Measurements from ENCODE around the gene WWP2. TPM values are rescaled to one million over a fixed set of nuclear protein-coding genes. Genes with fewer than 3 reads are reported as not detected.
A peak's percentile ranks its signal among the peaks of the same experiment; 100 is the strongest.
"Not testable (repeated sequence)": the region's sequence is repeated elsewhere in the genome, so short reads cannot be mapped to it uniquely, and the experiment has no call there.

WWP2 gene
- total and polyA plus RNA-seq, 2 experiments from 2014 or later: 19.9 to 23.1 TPM

DNA sequence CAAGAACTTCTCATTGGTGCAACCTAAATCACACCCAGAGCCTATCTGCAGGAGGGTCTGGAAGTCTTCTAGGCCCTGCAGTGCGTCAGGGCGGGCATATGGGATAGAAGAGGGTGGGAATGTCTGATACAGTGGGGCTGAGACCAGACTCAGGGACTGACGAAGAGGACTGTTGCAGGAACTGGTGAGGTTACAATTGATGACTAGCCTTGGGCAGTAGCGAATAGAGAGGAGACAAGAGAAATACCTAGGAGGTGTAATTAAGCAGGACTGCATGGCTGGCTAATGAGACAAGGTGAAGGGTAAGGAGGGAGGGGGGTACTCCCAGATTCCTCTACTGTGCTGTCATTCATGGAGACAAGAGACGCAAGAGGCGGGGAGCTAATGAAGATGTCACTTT lies 91.3 kb downstream of the WWP2 start:
- H3K27ac ChIP-seq: no peak overlapping the region
- no peak for DNase-seq (ENCODE audit: low spot score)
- no peaks in the 10 kb centered on the region for H3K9me2 ChIP-seq (replicated peaks; ENCODE audit: insufficient read depth)
- H3K36me3 ChIP-seq (replicated peaks; ENCODE audit: insufficient read depth, low read depth): no peaks in the 10 kb centered on the region
- no peaks in the 10 kb centered on the region for H3K27me3 ChIP-seq
- no peak overlapping the region for H2AFZ ChIP-seq
- 86% methylated on average over 6 of the region's 6 CpGs for WGBS (ENCODE audit: low lambda C conversion rate, missing lambda C conversion rate)
- no peaks in the 10 kb centered on the region for H3K4me1 ChIP-seq (ENCODE audit: insufficient read depth)
- no peak overlapping the region for H3K4me3 ChIP-seq
- no peaks in the 10 kb centered on the region for H4K20me1 ChIP-seq (ENCODE audit: insufficient read depth, poor library complexity, severe bottlenecking)
- no peak overlapping the region for H3K4me2 ChIP-seq
- no peaks in the 10 kb centered on the region for H3K9me3 ChIP-seq (ENCODE audit: low read depth)
- peaks cover 2% of the 10 kb centered on the region for H3K79me2 ChIP-seq
- TF ChIP-seq CTCF (IDR thresholded peaks at IDR 0.05; ENCODE audit: poor library complexity) (no peak), EZH2phosphoT487 (IDR thresholded peaks at IDR 0.05; ENCODE audit: low read depth, severe bottlenecking, unreplicated experiment) (no peak), EZH2 (IDR thresholded peaks at IDR 0.05; ENCODE audit: borderline replicate concordance) (no peak)

- not testable (repeated sequence) for H3K27ac ChIP-seq; H3K4me1 ChIP-seq (ENCODE audit: insufficient read depth); H3K9me3 ChIP-seq (ENCODE audit: low read depth); H3K4me2 ChIP-seq; H3K27me3 ChIP-seq; H3K79me2 ChIP-seq; H3K4me3 ChIP-seq; H3K9me2 ChIP-seq (replicated peaks; ENCODE audit: insufficient read depth); H4K20me1 ChIP-seq (ENCODE audit: insufficient read depth, poor library complexity, severe bottlenecking); H2AFZ ChIP-seq; H3K36me3 ChIP-seq (replicated peaks; ENCODE audit: insufficient read depth, low read depth); DNase-seq (ENCODE audit: low spot score)
- 95% methylated on average over 5 of the region's 5 CpGs for WGBS (ENCODE audit: low lambda C conversion rate, missing lambda C conversion rate)
These were observed 92.6 kb downstream of the WWP2 start for GRCh38 chr16:69854776-69855175.

GRCh38 chr16:69855592-69855991 lies 93.5 kb downstream of the WWP2 start:
- Histone ChIP-seq H3K4me3 (no peak overlapping the region), H2AFZ (no peak overlapping the region), H3K9me3 (ENCODE audit: low read depth) (no peaks in the 10 kb centered on the region), H3K27me3 (no peaks in the 10 kb centered on the region), H3K4me2 (no peak overlapping the region), H4K20me1 (ENCODE audit: insufficient read depth, poor library complexity, severe bottlenecking) (no peaks in the 10 kb centered on the region), H3K9me2 (replicated peaks; ENCODE audit: insufficient read depth) (no peaks in the 10 kb centered on the region), H3K27ac (no peak overlapping the region), H3K36me3 (replicated peaks; ENCODE audit: insufficient read depth, low read depth) (no peaks in the 10 kb centered on the region), H3K4me1 (ENCODE audit: insufficient read depth) (peaks cover 4% of the 10 kb centered on the region), H3K79me2 (peaks cover 2% of the 10 kb centered on the region)
- TF ChIP-seq CTCF (IDR thresholded peaks at IDR 0.05; ENCODE audit: poor library complexity): no peak
- no peak for TF ChIP-seq EZH2 (IDR thresholded peaks at IDR 0.05; ENCODE audit: borderline replicate concordance)
- no peak for TF ChIP-seq EZH2phosphoT487 (IDR thresholded peaks at IDR 0.05; ENCODE audit: low read depth, severe bottlenecking, unreplicated experiment)
- DNase-seq (ENCODE audit: low spot score): no peak
- WGBS (ENCODE audit: low lambda C conversion rate, missing lambda C conversion rate): 92% methylated on average over 2 of the region's 2 CpGs

DNA sequence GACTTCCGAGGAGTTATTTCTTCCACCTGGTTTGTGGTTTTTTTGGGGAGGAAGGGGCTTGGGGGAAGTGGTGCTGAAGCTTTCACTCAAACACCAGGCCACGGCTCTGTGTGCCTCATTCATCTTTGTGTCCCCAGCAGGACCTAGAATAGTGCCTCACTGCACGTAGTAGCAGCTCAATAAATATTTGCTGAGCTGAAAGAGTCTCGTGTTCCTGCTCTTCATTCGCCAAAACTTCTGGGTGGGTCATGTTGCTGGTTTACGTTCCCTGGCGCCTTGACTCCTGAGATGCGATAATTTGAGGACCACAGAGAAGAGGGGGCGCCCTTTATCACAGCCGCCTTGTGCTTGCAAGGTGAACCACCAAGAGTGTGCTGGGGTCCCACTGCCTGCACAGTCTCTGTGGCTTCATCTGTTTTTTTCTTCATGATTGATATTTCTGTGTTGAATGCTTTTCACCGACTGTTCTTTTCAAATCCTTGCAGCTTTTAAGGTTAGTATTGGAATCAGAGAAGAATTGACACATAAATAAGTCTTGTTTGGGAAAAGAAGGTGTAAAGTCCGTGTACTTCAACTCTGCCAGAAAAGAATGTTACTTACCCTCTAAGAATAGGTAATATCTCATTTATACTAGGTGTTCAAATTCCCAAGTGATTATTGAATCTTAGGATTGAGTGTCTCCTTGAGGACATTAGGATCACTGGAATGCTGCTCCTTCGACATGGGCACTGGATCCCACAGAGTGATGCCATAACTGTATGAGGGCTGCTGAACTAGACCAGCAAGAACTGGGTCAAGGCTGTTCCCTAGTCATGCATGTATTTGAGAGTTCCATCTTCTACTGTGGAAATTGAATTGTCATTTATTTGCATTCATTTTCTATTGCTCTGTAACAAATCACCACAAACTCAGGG lies 96.3 kb downstream of the WWP2 start:
- Histone ChIP-seq H3K4me2 (no peak overlapping the region), H3K4me1 (ENCODE audit: insufficient read depth) (peaks cover 20% of the 10 kb centered on the region), H3K27ac (peak overlapping the region; percentile 40), H3K9me2 (replicated peaks; ENCODE audit: insufficient read depth) (no peaks in the 10 kb centered on the region), H3K36me3 (replicated peaks; ENCODE audit: insufficient read depth, low read depth) (no peaks in the 10 kb centered on the region), H3K27me3 (no peaks in the 10 kb centered on the region), H2AFZ (no peak overlapping the region), H4K20me1 (ENCODE audit: insufficient read depth, poor library complexity, severe bottlenecking) (no peaks in the 10 kb centered on the region), H3K4me3 (no peak overlapping the region), H3K9me3 (ENCODE audit: low read depth) (no peaks in the 10 kb centered on the region), H3K79me2 (peaks cover 2% of the 10 kb centered on the region)
- no peak for DNase-seq (ENCODE audit: low spot score)
- WGBS (ENCODE audit: low lambda C conversion rate, missing lambda C conversion rate): 84% methylated on average over 13 of the region's 13 CpGs
- no peak for TF ChIP-seq EZH2 (IDR thresholded peaks at IDR 0.05; ENCODE audit: borderline replicate concordance)
- TF ChIP-seq EZH2phosphoT487 (IDR thresholded peaks at IDR 0.05; ENCODE audit: low read depth, severe bottlenecking, unreplicated experiment): no peak
